ENCODE results near the gene KPNA2. TPM values are rescaled to one million over a fixed set of nuclear protein-coding genes. Genes with fewer than 3 reads are reported as not detected.

KPNA2 gene
- total and polyA plus RNA-seq, 2 of the 8 experiments (the other 6 are each of a cell fraction or from before 2014, with no cell fraction given), result 413 to 612 TPM

DNA sequence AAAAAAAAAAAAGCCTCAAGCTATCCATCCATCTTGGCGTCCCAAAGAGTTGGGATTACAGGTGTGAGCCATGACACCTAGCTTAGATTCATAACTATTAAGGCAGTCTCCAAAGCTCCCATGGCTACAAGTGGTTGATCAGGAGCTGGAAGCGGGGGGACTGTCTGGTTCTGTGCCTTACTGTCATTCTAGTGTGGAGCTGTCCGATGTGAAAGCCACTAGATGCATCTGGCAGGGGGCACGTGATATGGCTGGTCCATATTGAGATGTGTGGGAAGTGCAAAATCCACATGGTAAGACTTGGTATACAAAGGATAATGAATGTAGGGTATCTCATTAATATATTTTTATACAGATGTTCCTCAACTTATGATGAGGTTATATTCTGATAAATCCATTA, 38.7 kb downstream of the KPNA2 start:
- no peak overlapping the region for H3K27ac ChIP-seq (ENCODE audit: low read depth, low read length)
- no peak overlapping the region for H2AFZ ChIP-seq (ENCODE audit: low read length)
- no peaks in the 10 kb centered on the region for H3K36me3 ChIP-seq (ENCODE audit: control insufficient read depth in 2 of 4, insufficient read depth in 4 of 4, low read length in 3 of 4)
- H3K27me3 ChIP-seq (replicated peaks in 1 of 4; ENCODE audit: control insufficient read depth in 3 of 4, extremely low read depth in 1 of 4, insufficient read depth in 3 of 4, low read length in 3 of 4), result no peaks in the 10 kb centered on the region
- H3K4me1 ChIP-seq (replicated peaks in 1 of 4; ENCODE audit: control insufficient read depth in 3 of 4, insufficient read depth in 4 of 4, low read length in 3 of 4), result no peaks in the 10 kb centered on the region
- H3K4ac ChIP-seq (replicated peaks; ENCODE audit: insufficient read length, low read depth, low read length), result no peak overlapping the region
- no peak overlapping the region for H2BK120ac ChIP-seq (replicated peaks; ENCODE audit: low read depth, low read length)
- no peak overlapping the region for H3K9ac ChIP-seq (replicated peaks in 1 of 4; ENCODE audit: extremely low read depth in 1 of 4, low read depth in 3 of 4, low read length in 3 of 4)
- H2BK15ac ChIP-seq (ENCODE audit: low read length), result no peak overlapping the region
- H2BK20ac ChIP-seq (ENCODE audit: low read length), result no peak overlapping the region
- H3K23ac ChIP-seq (ENCODE audit: insufficient read length), result no peak overlapping the region
- H3K23me2 ChIP-seq (ENCODE audit: low read depth, low read length), result no peaks in the 10 kb centered on the region
- POLR2A ChIA-PET (ENCODE audit: partially characterized antibody), result interaction anchor here (0.6 kb wide), 1 partner anchor 38 kb away, joined by 3 read pairs; no protein-coding TSS in a partner anchor
- no peak overlapping the region for H3K56ac ChIP-seq (replicated peaks; ENCODE audit: insufficient read length, low read depth, low read length)
- no peak overlapping the region for H4K8ac ChIP-seq (ENCODE audit: extremely low read depth, insufficient read depth, low read length)
- DNase-seq (ENCODE audit: low read depth in 1 of 2, low spot score in 2 of 2) (no peak), FAIRE-seq (no peak)
- no peaks in the 10 kb centered on the region for H3K79me1 ChIP-seq (ENCODE audit: low read depth, low read length)
- no peak overlapping the region for H3K18ac ChIP-seq (ENCODE audit: extremely low read depth, low read length)
- WGBS, 2 experiments (ENCODE audit: extremely low coverage in 1 of 2, insufficient coverage in 1 of 2, insufficient read length in 1 of 2, insufficient replicate concordance in 2 of 2, low coverage in 1 of 2, low lambda C conversion rate in 2 of 2, missing lambda C conversion rate in 1 of 2), result 98% methylated on average over 3 of the region's 4 CpGs; no CpG with 5 or more reads in 1 of the 2 experiments
- no peak overlapping the region for H2BK5ac ChIP-seq (ENCODE audit: low read depth, low read length)
- H4K91ac ChIP-seq (replicated peaks; ENCODE audit: insufficient read length, low read length), result no peak overlapping the region
- H3K14ac ChIP-seq (ENCODE audit: insufficient read length), result no peak overlapping the region
- H3K79me2 ChIP-seq (ENCODE audit: control insufficient read depth in 1 of 2, insufficient read depth in 2 of 2, low read length in 2 of 2), result no peaks in the 10 kb centered on the region
- CTCF ChIA-PET (ENCODE audit: partially characterized antibody), result interaction anchor here (0.6 kb wide), 1 partner anchor 324 kb away, joined by 3 read pairs; no protein-coding TSS in a partner anchor
- H2AK5ac ChIP-seq (ENCODE audit: low read depth, low read length), result no peak overlapping the region
- no peaks in the 10 kb centered on the region for H4K20me1 ChIP-seq (replicated peaks in 1 of 2; ENCODE audit: control insufficient read depth in 1 of 2, insufficient read depth in 2 of 2, low read length in 2 of 2)
- H3K4me2 ChIP-seq (ENCODE audit: insufficient read depth in 1 of 2, low read depth in 2 of 2, low read length in 2 of 2), result no peak overlapping the region
- no peak overlapping the region for H2BK12ac ChIP-seq (ENCODE audit: low read depth, low read length)
- no peaks in the 10 kb centered on the region for H3K9me3 ChIP-seq (ENCODE audit: insufficient read depth in 2 of 2, low read depth in 1 of 2, low read length in 1 of 2)
- H3K4me3 ChIP-seq (ENCODE audit: extremely low read depth in 1 of 4, insufficient read depth in 2 of 4, low read depth in 3 of 4, low read length in 4 of 4), result no peak overlapping the region
- H4K5ac ChIP-seq (ENCODE audit: insufficient read length, low read depth, low read length), result no peak overlapping the region
- no peak for TF ChIP-seq JUND (IDR thresholded peaks at IDR 0.05; ENCODE audit: low read length)
- TF ChIP-seq, protein P1, sequence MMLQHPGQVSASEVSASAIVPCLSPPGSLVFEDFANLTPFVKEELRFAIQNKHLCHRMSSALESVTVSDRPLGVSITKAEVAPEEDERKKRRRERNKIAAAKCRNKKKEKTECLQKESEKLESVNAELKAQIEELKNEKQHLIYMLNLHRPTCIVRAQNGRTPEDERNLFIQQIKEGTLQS (IDR thresholded peaks at IDR 0.05; ENCODE audit: insufficient read depth, low read depth, low read length), result no peak
- TF ChIP-seq POLR2AphosphoS5 (IDR thresholded peaks at IDR 0.05; ENCODE audit: low read depth, low read length), result no peak
- TF ChIP-seq SP2 (IDR thresholded peaks at IDR 0.05; ENCODE audit: low read length), result no peak
- no peak for TF ChIP-seq MAFK (IDR thresholded peaks at IDR 0.05; ENCODE audit: low read depth, low read length)
- TF ChIP-seq EGR1 (IDR thresholded peaks at IDR 0.05; ENCODE audit: borderline replicate concordance, low read depth, low read length), result no peak
- no peak for TF ChIP-seq JUN (IDR thresholded peaks at IDR 0.05; ENCODE audit: low read depth, low read length)
- TF ChIP-seq ZNF274 (IDR thresholded peaks at IDR 0.05; ENCODE audit: borderline replicate concordance, extremely low read depth, low read length), result no peak
- no peak for TF ChIP-seq SIX5 (IDR thresholded peaks at IDR 0.05; ENCODE audit: low read depth, low read length)
- TF ChIP-seq CTBP2 (IDR thresholded peaks at IDR 0.05; ENCODE audit: borderline replicate concordance, insufficient read depth, insufficient read length, low read length), result no peak
- TF ChIP-seq EZH2 (IDR thresholded peaks at IDR 0.05; ENCODE audit: low read depth, low read length, severe bottlenecking), result no peak
- no peak for TF ChIP-seq HDAC2 (IDR thresholded peaks at IDR 0.05; ENCODE audit: borderline replicate concordance in 1 of 2, low read depth in 2 of 2, low read length in 2 of 2)
- TF ChIP-seq RXRA (IDR thresholded peaks at IDR 0.05; ENCODE audit: insufficient read depth, low read depth, low read length), result no peak
- TF ChIP-seq TAF1 (IDR thresholded peaks at IDR 0.05; ENCODE audit: low read depth, low read length), result no peak
- no peak for TF ChIP-seq TCF12 (IDR thresholded peaks at IDR 0.05; ENCODE audit: low read depth, low read length)

All from H1 (cell line).